HTERT RPE-1 (cell line): ENCODE measurements around the gene CSK.
"Not testable (repeated sequence)": the region's sequence is repeated elsewhere in the genome, so short reads cannot be mapped to it uniquely, and the experiment has no call there.

Source experiments
- in situ Hi-C: fragments of 300-500 bp; cut with MboI; formaldehyde crosslinking; loops from 4 replicates; pipeline ENCODE4 v1.14.3; 2020; ENCODE audit warnings: low sequenced_read_pairs

Gene CSK

DNA sequence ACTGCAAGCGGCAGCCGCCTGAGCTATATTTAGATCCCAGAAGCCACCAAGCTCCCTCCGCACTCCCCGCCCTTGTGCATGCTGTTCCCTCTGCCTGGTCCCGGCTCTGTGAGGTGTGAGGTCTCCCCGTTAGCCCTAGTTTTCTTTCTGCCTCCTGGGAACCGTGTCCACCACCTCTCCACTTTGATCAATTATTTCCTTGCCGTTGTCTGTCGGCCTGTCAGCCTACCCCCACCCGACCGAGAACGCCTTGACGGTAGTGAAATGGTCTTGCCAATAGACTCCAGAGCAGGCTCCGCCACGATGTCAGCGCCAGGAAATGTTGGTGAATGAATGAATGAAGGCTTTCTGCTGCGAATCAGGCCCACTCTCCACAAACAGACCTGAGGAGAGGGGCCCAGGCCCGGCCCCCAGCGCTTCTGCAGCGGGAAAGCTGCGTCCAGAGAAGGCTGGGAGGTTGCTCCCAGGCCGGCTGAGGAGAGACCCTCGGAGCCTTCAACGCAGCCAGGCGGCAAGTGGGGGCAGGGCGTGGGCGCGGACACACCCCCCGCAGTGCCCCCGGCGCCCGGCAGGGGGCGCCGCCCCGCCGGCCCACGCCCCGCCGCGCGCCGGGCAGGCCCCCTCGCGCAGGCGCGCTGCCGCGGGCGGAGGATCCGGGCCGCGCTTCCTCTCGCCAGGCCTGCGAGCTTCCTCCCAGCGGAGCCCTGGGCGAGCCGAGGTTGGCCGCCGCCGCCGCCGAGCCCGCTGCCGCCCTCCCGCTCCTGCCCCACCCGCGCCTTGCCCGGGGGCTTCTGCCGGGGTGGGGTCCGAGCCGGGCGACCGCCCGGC is at the start of gene CSK:
Gene CSK (plus strand): TSS at position 650 of the 828 bp plus-strand sequence. CDS start 16,218 bp downstream, outside the sequence.
- in situ Hi-C loops: no loop called here

DNA sequence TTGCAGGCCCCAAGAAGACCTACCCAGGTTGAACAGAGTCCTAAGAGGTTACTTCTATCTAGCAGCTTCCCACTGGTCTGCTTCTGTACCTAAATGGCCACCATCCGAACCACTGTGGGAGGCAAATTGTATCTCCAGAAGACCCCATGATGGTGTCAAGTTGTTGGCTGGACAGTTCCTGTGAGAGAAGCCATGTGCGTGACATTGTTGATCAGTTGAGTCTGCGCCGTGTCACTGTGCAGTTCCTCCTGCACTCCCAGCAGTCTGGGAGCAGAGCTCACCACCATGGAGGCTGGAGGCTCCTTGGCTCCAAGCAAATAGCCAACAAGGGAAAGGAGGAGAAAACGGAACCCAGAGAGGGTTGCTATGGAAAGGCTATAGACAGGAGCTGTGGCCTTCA is 49.0 kb upstream of the CSK start:
- in situ Hi-C loops: no loop called here

DNA sequence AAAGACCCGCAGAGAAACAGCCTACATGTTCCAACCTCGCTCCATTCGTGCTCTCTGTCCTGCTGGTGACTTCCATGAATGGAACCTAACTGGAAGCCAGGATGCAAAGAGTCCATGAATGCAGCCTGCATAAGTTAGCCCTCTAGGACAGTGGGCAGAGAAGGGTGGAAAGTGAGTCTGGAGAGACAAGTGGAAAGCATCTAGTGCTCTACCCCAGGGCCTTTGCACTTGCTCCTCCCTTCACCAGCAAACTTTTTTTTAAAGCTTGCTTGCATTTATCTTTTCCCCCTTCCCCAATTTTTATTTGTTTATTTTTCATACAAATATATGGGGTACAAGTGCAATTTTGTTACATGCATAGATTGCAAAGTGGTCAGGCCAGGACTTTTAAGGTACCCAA is 48.6 kb upstream of the CSK start:
- in situ Hi-C loops: no loop called here

DNA sequence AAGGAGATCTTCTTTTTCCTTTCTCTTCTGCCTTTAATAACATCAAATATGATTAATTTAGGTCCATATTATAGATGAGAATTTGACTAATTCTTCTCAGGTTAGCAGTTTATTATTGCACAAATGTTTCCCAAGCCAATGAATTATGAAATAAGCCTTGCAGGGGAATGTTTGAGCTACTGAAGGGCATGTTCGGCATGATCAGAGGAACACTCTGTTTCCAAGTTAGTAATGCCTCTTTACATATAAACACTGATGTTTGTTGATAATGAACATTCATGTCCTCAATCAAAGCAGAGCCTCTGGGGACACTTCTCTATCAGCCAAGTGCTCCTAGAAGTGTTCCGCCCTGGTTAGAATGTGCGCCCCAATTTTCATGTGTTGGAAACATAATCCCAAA is 46.6 kb upstream of the CSK start:
- in situ Hi-C loops: no loop called here

DNA sequence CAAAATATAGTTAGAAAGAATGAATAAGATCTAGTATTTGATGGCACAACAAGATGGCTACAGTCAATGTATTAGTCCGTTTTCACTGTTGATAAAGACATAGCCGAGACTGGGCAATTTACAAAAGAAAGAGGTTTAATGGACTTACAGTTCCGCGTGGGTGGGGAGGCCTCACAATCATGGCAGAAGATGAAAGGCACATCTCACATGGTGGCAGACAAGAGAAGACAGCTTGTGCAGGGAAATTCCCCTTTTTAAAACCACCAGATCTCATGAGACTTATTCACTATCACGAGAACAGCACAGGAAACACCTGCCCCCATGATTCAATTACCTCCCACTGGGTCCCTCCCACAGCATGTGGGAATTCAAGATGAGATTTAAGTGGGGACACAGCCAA is 43.6 kb upstream of the CSK start:
- in situ Hi-C loops: not testable (repeated sequence)

DNA sequence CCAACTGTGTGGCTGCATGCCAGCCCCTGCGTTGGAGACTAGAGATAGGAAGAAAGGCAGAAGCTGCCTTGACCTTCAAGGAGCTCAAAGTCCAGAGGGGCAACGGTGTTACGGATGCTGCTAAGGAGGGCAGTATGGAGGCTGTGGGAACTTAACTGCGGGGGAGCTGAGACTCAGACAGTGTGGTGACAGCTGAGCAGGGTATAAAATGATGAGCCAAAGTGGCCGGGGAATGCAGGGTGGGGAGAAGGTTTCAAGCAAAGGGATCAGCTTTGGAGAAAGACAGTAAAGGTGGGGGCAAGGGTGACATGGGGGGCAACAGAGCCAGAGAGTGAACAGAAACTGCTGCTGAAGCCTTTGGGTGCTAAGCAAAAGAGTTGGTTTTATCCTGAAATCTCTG is 39.5 kb upstream of the CSK start:
- in situ Hi-C loops: no loop called here

DNA sequence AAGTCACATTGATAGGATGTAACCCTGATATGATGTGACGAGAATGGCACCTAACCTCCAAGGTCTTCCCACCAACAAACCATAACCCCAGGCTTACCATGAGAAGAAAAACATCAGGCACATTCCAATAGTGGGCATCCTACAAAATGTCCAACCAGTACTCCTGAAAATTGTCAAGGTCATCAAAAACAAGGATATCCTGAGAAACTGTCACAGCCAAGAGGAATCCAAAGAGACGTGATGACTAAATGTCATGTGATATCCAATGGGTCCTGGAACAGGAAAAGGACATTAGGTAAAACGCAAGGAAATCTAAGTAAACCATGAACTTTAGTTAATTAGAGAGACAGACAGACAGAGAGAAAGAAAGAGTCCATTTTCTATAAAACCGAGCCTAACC is 35.5 kb upstream of the CSK start:
- in situ Hi-C loops: no loop called here

DNA sequence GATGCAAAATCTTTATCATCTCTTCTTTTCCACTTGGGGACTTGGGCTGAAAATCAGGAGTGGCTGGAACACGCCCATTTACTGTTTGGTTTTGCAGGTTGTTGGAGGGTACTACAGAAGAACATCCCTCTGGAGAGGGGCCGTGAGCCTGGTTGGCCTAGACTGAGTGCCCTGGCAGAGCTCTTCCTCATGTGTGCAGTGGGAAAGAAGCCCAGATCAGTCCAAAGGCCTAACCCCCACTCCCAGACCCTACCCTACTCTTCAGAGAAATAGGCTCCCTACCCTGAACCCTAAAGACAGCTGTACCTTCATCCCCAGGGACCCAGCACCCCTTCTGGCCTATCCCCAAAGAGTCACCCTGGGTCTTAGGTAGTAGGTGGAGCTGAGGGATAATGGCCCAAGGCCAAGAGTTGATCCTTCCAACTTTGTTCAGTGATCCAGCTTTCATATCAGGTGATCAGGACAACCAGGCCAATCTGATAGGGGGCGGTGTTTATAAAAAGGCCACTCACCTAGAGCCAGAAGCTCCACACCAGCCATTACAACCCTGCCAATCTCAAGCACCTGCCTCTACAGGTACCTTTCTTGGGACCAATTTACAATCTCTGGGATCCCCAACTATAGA is 33.4 kb upstream of the CSK start, which contains the start of gene CYP1A2:
Gene CYP1A2 (plus strand): TSS at position 524 of the 625 bp plus-strand sequence. CDS start 894 bp downstream, outside the sequence.
- in situ Hi-C loops: no loop called here

DNA sequence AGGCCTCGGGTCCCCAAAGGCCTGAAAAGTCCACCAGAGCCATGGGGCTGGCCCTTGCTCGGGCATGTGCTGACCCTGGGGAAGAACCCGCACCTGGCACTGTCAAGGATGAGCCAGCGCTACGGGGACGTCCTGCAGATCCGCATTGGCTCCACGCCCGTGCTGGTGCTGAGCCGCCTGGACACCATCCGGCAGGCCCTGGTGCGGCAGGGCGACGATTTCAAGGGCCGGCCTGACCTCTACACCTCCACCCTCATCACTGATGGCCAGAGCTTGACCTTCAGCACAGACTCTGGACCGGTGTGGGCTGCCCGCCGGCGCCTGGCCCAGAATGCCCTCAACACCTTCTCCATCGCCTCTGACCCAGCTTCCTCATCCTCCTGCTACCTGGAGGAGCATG is 32.0 kb upstream of the CSK start:
- in situ Hi-C loops: loop anchor here (25.0 kb wide), 1 partner anchor 113 kb away; no protein-coding TSS in a partner anchor

DNA sequence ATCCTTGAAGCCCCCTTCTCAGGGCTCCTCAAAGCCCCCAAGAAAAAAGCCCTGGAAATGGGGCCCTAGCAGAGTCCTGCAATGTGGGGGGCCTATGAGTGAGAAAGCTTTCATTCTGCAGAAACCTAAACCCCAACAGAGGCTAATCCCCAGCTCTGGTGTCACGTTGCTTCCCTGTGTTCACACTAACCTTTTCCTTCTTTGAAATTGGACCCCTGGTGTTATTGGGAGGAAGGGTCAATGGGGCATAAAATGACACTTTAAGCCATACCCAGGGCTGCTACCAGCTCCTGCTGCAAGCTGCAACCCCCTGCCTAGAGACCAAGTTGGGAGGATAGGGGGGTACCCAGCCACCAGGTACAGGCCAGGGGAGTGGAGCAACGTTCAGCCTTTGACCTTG is 31.1 kb upstream of the CSK start:
- in situ Hi-C loops: loop anchor here (25.0 kb wide), 1 partner anchor 113 kb away; no protein-coding TSS in a partner anchor

DNA sequence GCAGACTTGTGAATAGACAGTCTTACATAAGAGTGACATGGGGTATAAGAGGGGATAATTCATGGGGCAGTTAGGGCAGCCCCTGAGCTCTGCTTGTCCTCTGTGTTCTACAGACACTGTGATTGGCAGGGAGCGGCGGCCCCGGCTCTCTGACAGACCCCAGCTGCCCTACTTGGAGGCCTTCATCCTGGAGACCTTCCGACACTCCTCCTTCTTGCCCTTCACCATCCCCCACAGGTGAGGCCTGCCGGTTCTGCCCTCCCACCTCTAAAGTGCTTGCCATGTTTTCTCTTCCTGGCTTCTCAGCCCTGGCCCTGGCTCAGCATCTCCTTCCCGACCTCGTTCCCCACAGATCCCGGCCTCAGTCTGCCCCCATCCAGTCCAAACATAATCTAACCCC is 29.9 kb upstream of the CSK start:
- in situ Hi-C loops: loop anchor here (25.0 kb wide), 1 partner anchor 115 kb away; no protein-coding TSS in a partner anchor

DNA sequence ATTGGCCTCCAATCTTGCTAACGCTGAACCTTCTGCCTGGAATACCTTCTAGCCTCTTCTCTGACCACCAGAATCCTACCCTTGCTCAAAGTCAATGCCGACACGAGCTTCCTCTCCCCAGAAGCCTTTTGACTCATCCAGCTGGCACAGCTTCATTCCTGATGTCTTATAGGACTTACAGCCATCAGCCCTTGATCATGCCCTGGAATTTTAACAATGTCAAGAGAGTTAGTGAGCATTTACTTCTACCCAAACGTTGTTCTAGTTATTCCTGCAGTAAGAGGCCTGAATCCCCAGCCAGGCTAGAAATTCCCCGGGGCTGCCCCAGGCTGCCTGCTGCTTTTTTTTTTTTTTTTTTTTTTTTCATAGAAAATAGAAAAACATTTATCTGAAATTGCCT is 29.3 kb upstream of the CSK start:
- in situ Hi-C loops: loop anchor here (25.0 kb wide), 1 partner anchor 115 kb away; no protein-coding TSS in a partner anchor

DNA sequence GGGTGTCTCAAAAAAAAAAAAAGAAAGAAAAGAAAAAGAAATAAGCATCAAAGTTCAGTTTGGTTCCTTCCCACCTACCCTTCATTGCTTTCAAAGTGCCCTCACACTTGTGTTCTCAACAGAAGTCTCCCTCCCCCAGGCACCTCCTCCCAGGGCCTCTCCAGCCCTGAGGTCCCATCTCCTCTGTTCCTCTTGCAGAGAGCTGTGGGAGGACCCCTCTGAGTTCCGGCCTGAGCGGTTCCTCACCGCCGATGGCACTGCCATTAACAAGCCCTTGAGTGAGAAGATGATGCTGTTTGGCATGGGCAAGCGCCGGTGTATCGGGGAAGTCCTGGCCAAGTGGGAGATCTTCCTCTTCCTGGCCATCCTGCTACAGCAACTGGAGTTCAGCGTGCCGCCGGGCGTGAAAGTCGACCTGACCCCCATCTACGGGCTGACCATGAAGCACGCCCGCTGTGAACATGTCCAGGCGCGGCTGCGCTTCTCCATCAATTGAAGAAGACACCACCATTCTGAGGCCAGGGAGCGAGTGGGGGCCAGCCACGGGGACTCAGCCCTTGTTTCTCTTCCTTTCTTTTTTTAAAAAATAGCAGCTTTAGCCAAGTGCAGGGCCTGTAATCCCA is 27.2 kb upstream of the CSK start:
- in situ Hi-C loops: loop anchor here (25.0 kb wide), 1 partner anchor 117 kb away; no protein-coding TSS in a partner anchor

DNA sequence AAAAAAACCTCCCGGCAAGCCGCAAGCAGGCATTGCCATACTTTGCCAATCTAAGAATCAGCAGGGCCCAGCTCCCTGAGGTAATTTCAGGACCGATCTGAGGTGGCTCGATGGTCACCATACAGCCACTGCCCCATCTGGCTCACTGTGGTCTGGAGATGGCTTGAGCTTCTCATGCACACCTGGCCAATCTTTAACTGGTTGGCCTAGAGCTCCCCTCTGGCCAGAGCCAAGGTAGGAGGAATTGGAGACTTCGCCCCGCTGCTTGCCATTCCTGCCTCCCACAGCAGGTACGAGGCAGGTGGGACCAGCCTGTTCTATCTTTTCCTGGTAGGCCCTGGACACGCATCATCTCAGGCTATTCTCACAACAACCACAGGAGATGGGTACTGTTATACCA is 23.1 kb upstream of the CSK start:
- in situ Hi-C loops: loop anchor here (25.0 kb wide), 1 partner anchor 121 kb away; no protein-coding TSS in a partner anchor

DNA sequence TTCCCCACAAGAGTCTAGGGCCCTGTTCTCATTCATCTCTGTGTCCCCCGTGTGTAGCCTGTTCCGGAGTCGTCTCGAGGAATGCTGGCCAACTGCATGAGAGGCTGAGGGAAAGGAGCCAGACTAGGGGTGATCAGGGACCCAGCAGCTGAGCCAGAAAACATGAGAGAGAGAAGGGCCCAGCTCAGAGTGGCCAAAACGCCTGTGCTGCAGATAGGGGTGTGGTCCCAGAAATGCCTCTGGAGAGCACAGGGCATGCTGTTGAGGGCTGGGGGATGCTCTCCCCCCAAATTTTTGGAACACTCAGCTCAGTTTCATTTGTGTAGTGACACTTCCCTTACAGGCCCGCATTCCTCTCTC is 19.1 kb upstream of the CSK start:
- in situ Hi-C loops: loop anchor here (25.0 kb wide), 1 partner anchor 125 kb away; no protein-coding TSS in a partner anchor

DNA sequence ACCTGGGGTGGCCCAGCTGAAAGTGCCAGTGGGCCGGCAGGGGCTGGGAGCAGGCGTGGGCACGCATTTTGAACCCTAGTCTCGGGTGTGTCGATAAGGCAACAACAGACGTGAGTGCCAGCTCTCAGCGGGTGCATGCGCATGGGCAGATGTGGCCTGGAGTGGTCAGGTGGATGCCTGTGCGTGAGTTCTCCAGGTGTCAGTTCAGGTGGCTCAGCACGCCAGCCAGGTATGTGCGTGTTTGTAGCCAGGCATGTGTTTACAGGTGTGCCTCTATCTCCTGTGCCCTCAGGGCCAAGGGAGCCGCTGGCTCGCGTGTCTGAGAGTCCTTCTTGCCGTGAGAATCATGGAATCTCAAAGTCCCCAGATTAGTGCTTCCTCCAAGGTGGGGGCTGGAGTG is 18.5 kb upstream of the CSK start:
- in situ Hi-C loops: loop anchor here (25.0 kb wide), 1 partner anchor 126 kb away; no protein-coding TSS in a partner anchor

DNA sequence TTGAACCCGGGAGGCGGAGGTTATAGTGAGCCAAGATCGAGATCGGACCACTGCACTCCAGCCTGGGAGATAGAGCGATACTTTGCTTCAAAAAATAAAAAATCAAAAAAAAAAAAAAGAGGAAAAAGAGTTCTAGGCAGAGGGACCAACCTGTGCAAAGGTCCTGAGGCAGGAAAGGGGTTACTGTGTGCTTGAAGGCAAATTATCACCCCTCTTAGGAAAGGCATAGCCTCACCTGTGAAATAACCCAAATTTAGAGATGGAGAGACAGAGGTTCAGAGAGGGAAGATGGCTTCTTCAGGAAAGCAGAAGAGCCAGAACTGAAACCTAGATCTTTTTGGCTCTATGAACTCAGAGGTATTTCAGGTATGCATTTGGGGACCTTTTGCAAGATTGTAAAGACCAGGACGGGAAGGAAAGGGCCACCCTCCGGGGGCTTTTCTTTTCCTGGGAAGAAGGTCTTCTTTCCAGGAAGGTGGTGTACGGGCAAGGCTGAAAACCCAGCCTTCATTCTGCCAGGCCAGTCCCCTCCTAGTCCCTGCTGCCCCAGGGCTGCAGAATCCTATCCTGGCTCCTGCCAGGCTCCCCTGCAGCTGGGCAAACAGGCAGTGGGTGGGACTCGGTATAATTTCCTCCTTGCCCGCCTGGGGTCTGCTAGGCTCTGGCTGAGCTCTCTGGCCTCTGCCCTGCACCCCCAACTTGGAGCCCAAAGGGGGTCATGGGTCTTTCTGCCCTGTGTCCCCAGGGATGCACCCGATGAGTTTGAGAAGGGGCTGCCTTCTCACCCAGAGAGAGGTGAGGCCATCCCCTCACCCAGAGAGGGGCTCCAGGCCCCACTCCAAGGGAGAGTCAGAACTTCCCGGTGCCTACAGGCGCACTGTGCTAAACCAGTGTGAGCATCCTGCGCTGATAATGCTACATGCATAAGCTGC is 14.4 kb upstream of the CSK start:
- in situ Hi-C loops: loop anchor here (25.0 kb wide), 1 partner anchor 130 kb away; no protein-coding TSS in a partner anchor

DNA sequence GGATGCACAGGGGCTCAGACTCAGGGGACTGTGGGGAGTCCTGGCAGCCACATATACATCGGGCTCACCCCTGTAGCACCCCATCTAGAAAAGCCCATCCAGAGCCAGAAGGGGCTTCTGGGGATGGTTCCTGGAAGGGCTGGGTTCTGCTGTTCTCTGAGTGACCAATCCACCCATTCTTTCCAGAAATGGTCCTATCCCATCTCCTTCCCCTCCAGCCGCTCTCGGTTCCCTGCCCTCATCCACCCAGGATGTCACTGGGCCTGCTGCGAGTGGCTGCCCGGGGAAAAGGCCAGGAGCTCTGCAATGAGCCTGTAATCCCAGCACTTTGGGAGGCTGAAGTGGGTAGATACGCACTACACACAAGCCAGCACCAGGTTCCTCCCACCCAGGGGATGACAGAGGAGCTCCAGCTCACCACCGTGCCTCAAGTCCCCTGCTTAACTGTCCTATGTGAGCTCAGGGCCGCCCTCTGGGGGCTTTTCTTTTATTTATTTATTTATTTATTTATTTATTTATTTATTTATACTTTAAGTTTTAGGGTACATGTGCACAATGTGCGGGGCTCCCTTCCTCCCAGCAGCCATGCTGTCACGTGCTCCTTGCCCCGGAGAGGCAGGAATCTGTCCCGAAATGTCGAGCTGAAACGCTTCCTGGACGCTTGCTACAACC is 13.6 kb upstream of the CSK start:
- in situ Hi-C loops: loop anchor here (25.0 kb wide), 1 partner anchor 131 kb away; no protein-coding TSS in a partner anchor

DNA sequence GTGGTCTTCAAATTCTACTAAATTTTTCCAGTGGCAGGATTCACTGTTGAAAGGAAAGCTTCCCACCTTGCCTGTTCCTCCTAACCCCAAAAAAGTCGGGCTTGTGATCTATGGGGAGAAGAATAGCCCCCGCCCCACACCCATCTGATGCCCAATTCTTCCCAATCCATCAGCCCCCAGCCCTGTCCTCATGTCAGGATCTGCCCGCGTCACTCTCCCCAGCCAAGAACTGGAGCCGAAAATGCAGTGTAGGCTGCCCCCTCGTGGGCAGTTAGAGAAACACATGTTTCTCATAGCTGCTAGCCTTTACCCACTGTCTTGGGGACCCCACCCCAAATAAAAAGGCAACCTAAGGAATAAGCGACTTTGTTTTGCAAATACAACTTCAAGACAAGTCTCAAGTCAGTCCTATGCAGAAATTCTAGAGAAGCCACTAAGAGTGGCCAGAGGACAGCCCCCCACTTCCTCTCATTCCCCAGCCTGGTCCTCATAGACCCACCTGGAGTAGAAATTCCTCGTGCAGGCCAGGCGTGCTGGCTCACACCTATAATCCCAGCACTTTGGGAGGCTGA is 13.0 kb upstream of the CSK start:
- in situ Hi-C loops: loop anchor here (25.0 kb wide), 1 partner anchor 132 kb away; no protein-coding TSS in a partner anchor
